Upper lobe of left lung (tissue), 4 donors: Measurements from ENCODE around the gene DDR2.

Experiments
- CTCF ChIP-seq, 6 experiments: fragments of 450-650 bp in 4 of 6; fragments of 200-600 bp in 2 of 6; sonication (generic) in 2 of 6; IDR thresholded peaks; one replicate each; pipeline ENCODE4 v1.5.1; 2016 to 2019; ENCODE audit warnings: antibody characterized with exemption in 6 of 6
- EP300 ChIP-seq, 4 donors: sonication (generic); formaldehyde crosslinking; IDR thresholded peaks; one replicate each; pipeline ENCODE4 v1.5.1; 2017; ENCODE audit warnings: antibody characterized with exemption in 4 of 4, control low read depth in 2 of 4
- POLR2A ChIP-seq, 4 donors: fragments of 450-650 bp; IDR thresholded peaks; one replicate each; pipeline ENCODE4 v1.5.1; 2016 to 2017; ENCODE audit warnings: antibody characterized with exemption in 4 of 4, mild to moderate bottlenecking in 2 of 4

DNA sequence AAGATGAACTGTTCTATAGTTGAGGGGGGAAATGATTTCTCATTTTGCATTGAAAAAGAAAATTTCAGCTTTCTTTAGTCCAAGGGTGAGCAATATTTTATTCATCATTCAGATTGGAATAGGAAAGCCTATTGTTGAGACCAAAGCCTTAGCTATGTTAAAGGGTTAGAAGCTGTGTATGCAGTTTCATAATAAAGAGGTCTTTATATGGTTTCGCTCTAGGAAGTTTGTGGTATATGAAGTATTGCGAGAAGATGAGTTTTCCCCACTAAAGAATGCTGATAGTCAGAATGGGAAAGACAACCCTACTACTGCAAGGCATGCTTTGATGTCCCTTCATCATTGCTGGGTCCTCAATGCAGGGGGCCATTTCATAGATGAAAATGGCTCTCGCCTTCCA is 42.2 kb upstream of the DDR2 start:
- no peak for TF ChIP-seq CTCF (IDR thresholded peaks at IDR 0.05)
- no peak for TF ChIP-seq POLR2A (IDR thresholded peaks at IDR 0.05)
- no peak for TF ChIP-seq EP300 (IDR thresholded peaks at IDR 0.05)
